DMS153 treated with DMSO at 0.1 percent for 48 hours (cell line): ENCODE data around the gene HOXC5.

Source experiments
- DNase-seq: peaks from one replicate; lab custom pipeline; 2025; ENCODE audit not compliant: unreplicated experiment; lab: John Stamatoyannopoulos, UW

The HOXC5 gene

DNA sequence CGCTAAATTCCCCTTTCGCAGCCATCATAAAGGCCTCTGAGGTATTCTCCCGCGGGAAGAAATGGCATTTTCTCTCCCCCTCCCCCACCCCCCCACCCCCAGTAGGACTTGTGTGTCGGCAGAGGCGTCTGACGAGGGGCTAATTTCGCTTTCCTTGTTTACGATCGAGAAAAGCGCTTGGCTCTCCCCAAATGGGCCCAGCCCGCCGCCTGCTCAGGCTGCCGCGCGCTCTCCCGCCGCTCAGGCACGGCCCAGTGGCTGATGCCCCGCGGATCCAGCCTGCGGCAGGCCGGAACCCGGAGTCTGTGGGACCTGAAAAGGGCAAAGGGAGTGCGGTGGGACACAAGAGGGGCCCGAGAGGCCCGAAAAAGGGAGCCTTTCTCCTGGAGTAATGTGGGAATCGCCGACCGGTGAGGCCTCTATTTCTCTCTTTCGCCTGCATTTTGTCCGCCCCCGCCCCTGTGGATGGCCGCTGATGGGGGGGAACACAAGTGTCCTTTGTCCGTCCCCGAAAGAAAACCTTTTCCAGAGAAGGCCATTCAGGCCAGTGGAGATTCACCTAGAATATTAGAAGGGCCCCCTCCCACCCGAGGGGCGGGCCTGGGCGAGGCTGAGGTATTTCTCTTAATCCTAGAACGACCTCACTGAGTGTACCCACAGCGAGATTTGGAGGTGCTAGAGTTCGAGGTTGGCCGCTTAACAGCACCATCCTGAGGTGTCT, 13.6 kb upstream of the HOXC5 start:
- DNase-seq = no peak

GRCh38 chr12:54019924-54020590, 12.8 kb upstream of the HOXC5 start:
- DNase-seq = no peak

- no peak for DNase-seq
Observed at GRCh38 chr12:54020591-54021405, 12.1 kb upstream of the HOXC5 start.

DNA sequence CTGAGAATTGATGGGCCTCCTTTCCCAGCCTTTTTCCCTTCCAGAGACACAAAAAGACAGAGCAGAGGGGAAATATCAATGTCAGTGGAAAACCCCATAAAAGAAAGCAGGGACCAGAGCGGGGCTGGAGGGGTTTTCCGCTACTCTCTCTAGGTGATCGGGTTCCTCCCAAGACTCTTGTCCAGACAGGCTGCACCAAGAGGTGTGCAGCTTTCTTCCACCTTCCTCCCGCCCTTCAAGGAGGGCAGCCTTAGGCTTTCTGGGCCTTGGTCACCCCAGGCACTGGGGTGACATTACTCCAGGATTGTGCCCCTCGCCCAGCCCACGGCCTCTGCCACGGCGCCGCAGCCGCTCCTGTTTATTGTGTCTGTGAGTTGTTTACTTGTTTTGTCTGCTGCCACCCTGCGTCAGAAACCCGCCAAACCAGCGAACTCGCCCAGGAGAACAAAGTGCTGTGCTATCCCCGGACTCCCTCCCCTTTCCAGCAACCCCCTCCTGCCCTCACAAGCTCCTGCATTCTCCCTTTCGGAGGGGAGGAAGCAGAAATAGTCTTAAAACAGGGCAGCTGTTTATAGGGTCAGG, 11.3 kb upstream of the HOXC5 start:
- DNase-seq = no peak

DNA sequence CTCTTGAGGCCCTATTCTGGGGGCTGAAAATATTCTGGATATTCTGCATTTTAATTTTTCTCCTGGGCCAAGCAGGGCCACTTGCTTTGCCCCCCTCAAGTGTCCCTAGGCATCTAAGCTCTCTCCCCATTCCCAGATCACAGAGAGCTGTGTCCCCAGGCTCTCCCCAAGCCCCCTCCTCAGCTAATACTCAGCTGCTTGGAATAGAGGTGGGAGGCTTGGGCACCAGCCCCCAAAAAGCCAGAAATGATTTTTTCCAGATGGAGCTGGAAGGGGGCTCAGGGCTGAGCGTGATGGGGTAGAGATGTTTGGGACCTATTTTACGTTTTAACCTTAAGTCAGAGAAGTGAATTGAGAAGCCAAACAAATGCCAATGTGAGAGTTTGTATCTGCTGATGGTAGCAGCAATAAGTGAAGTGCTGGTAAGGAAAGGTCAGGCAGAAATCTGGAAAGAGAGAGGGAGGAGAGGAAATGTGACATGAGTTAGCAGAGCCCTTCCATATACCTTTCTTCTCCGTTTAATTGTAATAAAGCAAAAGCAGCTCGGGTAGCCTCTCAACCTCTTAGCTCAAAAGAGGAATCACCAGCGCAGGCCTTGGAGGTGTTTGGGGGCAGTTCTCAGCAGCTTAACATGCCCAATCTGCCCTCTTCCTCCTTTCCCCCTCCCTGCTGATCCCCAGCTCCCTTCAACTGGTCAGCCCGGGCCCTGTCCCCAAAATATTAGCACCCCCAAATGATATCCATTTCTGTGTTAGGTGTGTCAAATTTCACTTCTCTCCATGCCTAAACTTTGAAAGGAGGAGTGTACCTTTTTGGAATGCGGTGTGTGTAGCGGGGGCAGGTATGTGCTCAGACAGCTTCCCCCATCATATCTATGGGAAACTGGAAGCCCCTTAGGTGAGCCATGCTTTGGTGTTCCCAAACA, 9.6 kb upstream of the HOXC5 start:
- no peak for DNase-seq

GRCh38 chr12:54024127-54024526, 8.7 kb upstream of the HOXC5 start:
- no peak for DNase-seq

- DNase-seq = no peak
Observed at GRCh38 chr12:54024581-54025305, 8.1 kb upstream of the HOXC5 start.

DNA sequence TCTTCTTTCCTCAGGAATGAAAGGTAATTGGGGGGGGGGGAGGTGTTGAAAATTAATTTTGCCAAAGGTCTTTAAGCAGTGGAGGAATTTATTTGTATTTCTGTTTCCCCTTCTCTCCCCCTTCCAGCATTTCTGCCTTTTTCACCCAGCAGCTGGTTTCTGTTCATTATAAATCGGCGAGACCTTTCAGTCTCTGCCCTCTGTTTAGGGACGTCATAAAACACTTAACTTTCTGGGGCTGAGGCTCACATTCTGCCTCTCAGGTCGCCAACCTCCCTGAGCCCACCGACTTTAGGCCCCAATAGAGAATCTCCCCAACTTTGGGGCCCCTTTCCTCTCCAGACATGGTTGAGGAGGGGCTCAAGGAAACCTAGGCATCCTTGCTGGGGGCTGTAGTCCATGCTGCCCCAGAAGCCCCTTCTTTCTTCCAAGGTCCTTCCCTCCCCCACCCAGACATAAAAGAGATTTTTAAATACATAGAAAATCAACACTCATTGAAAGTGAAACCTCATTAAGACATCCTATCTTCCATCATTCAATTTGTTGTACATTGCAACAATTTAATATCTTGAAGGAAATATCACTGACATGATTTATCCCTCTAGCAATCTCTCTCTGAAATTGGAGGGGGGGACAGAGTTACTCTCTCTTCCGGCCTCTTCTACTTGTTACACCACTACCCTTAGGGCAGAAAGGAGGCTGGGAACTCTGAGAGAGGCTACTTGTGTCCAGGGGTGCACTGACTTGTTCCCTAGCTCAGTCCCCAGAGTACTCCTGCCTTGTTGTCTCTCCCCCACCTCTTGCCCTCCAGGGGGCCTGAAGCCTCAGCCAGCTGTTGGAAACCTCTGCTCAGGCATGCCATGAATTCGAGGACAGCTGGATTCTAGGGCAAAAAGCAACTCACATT, 7.1 kb upstream of the HOXC5 start:
- DNase-seq = no peak

DNA sequence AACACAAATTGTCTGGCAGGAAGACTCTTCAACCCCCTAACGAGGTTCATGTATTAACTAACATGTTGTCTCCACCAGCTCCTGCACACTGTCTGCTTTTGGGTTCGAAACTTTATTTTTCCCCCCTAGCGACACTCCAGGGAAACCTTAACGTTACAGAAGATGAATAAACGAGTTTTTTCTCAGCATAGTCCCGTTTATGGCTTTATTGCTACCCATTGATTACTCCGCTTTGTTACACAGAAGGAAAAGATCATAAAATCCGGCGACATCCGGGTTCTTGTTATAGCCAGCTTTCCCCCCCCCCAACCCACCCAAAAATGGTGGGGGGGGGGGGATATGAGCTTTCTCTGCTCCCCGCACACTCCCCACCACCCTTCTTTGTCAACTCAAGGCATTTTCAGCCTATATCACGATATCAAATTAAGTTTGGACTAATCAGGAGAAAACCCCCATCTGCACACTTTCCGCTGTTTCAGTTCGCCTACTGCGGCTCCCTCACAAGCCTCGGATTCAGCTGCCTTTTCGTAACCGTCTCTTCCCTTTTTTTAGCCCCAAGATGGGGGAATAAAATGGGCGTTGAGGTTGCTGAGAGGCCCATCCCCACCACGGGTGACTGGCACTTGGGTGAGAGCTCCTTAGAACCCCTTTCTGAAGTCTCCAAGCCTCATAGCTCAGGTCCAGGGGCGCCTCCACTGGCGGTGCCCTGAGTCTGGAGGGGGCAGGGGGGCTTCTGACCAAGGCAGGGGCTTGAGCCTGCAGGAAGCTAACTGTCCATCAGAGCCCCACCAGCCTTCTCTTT, 6.0 kb upstream of the HOXC5 start:
- DNase-seq = no peak

DNA sequence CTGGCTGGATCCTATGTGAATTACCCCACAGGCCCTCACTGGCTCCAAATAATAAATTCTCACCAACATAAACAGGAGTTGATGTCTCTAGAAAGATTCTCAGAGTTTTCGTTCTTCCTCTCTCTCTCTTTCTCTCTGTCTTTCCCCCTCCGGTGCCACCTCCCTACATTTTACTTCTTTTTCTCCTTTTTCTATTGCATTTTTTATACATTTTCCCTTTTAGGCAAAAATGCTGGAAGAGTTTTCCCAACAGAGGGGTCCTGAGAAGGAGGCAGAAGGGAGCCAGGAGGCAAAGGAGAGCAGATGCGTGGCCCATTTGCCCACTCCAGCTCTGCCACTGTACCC, 5.4 kb upstream of the HOXC5 start:
- DNase-seq = no peak

DNA sequence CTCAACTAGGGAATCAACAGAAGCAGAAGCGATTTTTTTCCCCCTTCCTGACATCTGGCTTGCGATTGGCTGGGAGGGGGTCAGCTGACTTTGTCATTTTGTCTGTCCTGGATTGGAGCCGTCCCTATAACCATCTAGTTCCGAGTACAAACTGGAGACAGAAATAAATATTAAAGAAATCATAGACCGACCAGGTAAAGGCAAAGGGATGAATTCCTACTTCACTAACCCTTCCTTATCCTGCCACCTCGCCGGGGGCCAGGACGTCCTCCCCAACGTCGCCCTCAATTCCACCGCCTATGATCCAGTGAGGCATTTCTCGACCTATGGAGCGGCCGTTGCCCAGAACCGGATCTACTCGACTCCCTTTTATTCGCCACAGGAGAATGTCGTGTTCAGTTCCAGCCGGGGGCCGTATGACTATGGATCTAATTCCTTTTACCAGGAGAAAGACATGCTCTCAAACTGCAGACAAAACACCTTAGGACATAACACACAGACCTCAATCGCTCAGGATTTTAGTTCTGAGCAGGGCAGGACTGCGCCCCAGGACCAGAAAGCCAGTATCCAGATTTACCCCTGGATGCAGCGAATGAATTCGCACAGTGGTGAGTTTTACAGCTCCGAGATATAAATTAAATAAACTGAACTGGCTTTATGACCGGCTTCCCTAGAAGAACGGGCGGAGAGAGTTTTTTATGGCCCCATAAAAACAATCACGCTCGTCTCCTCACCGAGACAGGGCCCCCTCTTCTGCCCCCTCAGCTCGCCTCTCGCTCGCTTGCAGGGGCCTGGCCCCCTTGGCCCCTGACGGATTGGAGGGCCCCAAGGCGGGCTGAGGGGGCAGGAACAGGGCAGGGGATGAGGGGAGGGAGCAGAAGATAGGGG, 4.3 kb upstream of the HOXC5 start, which contains the start of gene HOXC6:
Gene HOXC6 (plus strand): TSS at position 127 of the 888 bp plus-strand sequence. CDS start 82 bp downstream, at position 209.
- DNase-seq = no peak

GRCh38 chr12:54029529-54030441, 3.1 kb upstream of the HOXC5 start:
- no peak for DNase-seq

DNA sequence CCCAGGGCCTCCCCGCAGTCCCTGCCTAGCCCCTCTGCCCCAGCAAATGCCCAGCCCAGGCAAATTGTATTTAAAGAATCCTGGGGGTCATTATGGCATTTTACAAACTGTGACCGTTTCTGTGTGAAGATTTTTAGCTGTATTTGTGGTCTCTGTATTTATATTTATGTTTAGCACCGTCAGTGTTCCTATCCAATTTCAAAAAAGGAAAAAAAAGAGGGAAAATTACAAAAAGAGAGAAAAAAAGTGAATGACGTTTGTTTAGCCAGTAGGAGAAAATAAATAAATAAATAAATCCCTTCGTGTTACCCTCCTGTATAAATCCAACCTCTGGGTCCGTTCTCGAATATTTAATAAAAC, 2.4 kb upstream of the HOXC5 start:
- no peak for DNase-seq

DNA sequence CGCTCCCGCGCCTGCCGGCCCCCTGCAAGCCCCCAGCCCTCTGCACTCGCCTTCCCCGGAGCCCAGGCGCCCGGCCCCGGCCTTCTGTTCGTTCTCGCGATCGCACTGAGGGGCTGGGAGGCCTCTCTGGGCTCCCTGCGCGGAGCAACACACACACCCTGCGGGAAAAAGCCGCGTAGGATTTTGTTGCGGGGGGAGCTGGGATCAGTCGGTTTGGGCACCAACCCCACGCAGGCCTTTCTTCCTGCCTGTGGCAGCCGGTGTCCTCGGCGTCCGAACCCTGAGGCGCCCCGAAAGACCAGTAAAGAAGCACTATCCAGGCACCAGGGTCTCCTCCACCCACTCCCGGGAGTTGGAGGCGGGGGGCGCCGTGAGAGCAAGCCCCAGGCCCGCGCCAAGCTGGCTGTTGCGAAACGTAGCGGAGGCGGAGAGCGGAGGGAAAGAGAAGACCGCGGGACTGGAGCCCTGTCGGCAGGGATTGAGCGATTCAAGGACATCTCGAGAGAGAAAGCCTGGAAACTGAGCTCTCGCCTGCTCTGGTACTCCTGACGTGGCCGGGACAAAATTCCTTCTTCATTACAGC, 1.9 kb upstream of the HOXC5 start:
- DNase-seq = no peak

GRCh38 chr12:54031480-54031879, 1.4 kb upstream of the HOXC5 start:
- DNase-seq = no peak
